ENCODE data around the gene AUH.
"Not testable (repeated sequence)": the region's sequence is repeated elsewhere in the genome, so short reads cannot be mapped to it uniquely, and the experiment has no call there.

Gene AUH

GRCh38 chr9:91207729-91208418 is 153.8 kb downstream of the AUH start:
- no peak for DNase-seq (ENCODE audit: low read depth)

- DNase-seq (ENCODE audit: low read depth) = no peak
Observed at GRCh38 chr9:91207397-91207728, 154.4 kb downstream of the AUH start.

- DNase-seq (ENCODE audit: low read depth) = no peak
Observed at GRCh38 chr9:91206806-91207205, 154.9 kb downstream of the AUH start.

GRCh38 chr9:91202736-91203283 is 158.9 kb downstream of the AUH start:
- no peak for DNase-seq (ENCODE audit: low read depth)

GRCh38 chr9:91200692-91201336 is 160.9 kb downstream of the AUH start:
- no peak for DNase-seq (ENCODE audit: low read depth)

GRCh38 chr9:91199739-91200497 is 161.8 kb downstream of the AUH start:
- no peak for DNase-seq (ENCODE audit: low read depth)

GRCh38 chr9:91198881-91199280 is 162.8 kb downstream of the AUH start:
- not testable (repeated sequence) for DNase-seq (ENCODE audit: low read depth)

- no peak for DNase-seq (ENCODE audit: low read depth)
Observed at GRCh38 chr9:91198405-91198804, 163.3 kb downstream of the AUH start.

GRCh38 chr9:91197232-91198181 is 164.2 kb downstream of the AUH start:
- peak; percentile 98 for DNase-seq (ENCODE audit: low read depth)

GRCh38 chr9:91196103-91196950 is 165.4 kb downstream of the AUH start:
- DNase-seq (ENCODE audit: low read depth) = no peak

GRCh38 chr9:91195372-91196012 is 166.2 kb downstream of the AUH start:
- no peak for DNase-seq (ENCODE audit: low read depth)

- peak; percentile 64 for DNase-seq (ENCODE audit: low read depth)
Observed at GRCh38 chr9:91193658-91194391, 167.9 kb downstream of the AUH start.

- DNase-seq (ENCODE audit: low read depth) = peak; percentile 97
Observed at GRCh38 chr9:91193087-91193657, 168.5 kb downstream of the AUH start.

GRCh38 chr9:91192381-91193086 is 169.2 kb downstream of the AUH start:
- DNase-seq (ENCODE audit: low read depth) = no peak

GRCh38 chr9:91191411-91192380 is 170.0 kb downstream of the AUH start:
- DNase-seq (ENCODE audit: low read depth) = no peak

- DNase-seq (ENCODE audit: low read depth) = no peak
Observed at GRCh38 chr9:91190062-91190461, 171.7 kb downstream of the AUH start.
